Cortex of kidney (tissue), 1 donor: ENCODE results near the gene LRRC37A3.
"Not testable (repeated sequence)": the region's sequence is repeated elsewhere in the genome, so short reads cannot be mapped to it uniquely, and the experiment has no call there.

Experiments
- DNase-seq: peaks from one replicate; lab custom pipeline; 2025; lab: John Stamatoyannopoulos, UW

LRRC37A3 gene

DNA sequence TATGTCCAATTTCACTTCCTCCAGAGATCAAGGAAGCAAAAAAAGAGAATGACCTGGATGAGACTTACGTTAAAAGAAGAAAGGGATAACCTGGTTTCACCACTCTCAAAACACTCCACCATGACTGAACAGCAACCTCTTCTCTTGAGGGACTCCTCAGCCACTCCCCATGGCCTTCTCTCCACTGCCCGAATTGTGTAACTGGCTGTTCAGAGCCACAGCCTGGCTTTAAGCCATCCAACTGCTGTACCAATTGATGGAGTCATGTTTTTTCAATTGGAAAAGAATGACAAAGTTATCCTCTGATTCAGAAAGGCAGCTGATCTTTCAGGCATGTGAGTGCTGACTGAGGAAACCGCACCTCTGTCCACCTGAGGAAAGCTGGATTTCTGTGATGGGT lies 85.2 kb downstream of the LRRC37A3 start:
- DNase-seq, result not testable (repeated sequence)

- not testable (repeated sequence) for DNase-seq
These were observed 88.6 kb downstream of the LRRC37A3 start for GRCh38 chr17:64830631-64831040.

DNA sequence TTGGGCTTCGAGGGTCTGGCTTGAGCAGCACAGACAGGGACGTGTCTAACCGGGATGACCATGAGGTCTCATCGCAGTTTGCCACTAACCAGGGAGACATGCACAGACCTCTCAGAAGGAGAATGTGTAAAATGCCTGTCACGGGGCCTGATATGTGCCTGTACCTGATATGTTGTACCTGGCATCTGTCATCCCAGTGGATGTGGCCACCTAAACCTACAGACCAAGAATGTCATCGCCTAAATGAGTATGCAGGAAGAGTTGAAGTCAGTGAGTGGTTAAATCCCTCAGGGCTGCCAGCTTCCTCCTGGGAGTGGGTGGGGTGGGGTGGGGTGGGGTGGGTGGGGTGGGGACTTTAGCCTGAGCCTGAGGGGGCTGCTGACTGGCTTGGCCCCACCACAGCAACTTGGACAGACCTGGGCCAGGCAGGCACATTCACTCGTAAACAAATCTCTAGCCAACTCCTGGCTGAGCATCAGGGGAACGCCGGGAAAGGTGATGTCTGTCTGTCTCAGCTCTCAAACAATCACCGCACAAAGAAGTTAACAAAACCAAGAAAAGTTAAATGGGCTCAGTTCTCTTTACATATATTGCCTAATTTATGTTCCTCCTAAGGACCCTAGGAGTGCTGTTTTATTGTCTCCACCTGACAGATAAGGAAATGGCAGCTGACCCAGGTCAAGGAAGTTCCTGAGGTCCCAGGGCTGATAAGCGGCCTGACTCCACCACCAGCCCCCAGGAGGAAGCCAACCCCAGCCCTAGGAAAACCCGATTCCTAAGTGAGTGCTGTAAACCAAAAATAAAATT lies 89.3 kb downstream of the LRRC37A3 start:
- DNase-seq, result not testable (repeated sequence)

GRCh38 chr17:64829068-64829467 lies 90.2 kb downstream of the LRRC37A3 start:
- not testable (repeated sequence) for DNase-seq

DNA sequence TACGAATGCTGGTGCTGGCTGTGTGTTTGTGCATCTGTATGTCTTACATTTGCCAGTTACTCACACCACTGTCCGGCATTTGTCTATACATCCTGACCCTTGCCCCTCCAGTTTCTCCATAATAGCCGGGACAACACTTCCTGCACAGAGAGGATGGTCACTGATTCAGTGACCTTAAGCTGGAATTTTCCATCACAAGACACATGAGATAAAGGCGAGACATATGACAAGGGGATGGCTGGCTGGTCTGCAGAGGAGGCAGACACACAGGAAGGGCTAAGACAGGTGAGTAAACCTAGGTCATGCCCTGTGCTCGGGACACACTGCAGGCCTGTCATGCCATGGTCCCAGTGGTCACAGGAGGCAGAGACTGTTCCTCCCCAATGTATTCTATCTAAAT lies 100.4 kb downstream of the LRRC37A3 start:
- DNase-seq, result not testable (repeated sequence)

- not testable (repeated sequence) for DNase-seq
These were observed 103.5 kb downstream of the LRRC37A3 start for GRCh38 chr17:64815833-64816198.

DNA sequence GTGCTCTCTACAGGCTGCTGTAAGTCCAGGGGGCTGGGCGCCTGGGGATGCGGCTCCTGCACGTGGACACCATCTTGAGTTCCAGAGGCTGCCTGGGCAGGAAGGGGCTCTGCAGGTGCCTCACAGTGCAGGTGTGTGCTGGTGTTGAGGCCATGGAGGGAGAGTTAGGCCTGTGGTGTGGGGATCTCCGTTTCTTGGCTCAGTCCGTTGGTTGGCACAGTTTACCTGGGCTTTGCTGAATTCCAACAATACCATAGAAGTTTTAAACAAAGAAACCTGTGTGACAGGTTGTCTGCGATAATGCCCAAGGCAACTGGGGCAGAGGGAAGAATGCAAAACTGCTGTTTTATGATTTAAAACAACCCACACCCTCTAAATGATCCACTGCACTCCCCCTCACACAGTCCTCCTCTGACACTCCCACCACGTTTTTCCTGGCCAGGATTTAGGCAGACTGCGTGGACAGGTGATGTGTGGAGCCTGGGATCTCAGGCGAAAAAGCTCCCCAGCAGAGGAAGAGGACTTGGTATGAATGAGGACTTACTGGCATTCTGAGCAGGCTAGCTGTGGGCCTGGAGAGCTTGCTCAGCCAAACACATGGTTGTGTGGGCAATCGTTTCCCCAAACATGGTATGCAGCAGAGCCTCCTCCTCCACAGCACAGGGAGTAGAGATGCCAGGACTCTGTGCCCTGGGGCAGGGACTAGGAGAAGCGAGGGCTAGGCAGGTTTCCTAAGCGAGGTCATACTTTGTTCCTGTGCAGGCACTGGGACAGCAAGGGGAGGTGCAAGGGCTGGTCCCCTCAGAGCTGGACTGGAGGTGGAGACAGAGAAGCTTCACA lies 104.1 kb downstream of the LRRC37A3 start:
- not testable (repeated sequence) for DNase-seq

GRCh38 chr17:64808178-64808977 lies 110.9 kb downstream of the LRRC37A3 start:
- DNase-seq, result not testable (repeated sequence)
